ENCODE data around the gene B4GALT2. TPM values are rescaled to one million over a fixed set of nuclear protein-coding genes. Genes with fewer than 3 reads are reported as not detected.

The B4GALT2 gene
- total and polyA plus RNA-seq, 9 of the 15 experiments (the other 6 are each of a cell fraction or from before 2014, with no cell fraction given), result 1.3 to 86.8 (median 43.8) TPM

DNA sequence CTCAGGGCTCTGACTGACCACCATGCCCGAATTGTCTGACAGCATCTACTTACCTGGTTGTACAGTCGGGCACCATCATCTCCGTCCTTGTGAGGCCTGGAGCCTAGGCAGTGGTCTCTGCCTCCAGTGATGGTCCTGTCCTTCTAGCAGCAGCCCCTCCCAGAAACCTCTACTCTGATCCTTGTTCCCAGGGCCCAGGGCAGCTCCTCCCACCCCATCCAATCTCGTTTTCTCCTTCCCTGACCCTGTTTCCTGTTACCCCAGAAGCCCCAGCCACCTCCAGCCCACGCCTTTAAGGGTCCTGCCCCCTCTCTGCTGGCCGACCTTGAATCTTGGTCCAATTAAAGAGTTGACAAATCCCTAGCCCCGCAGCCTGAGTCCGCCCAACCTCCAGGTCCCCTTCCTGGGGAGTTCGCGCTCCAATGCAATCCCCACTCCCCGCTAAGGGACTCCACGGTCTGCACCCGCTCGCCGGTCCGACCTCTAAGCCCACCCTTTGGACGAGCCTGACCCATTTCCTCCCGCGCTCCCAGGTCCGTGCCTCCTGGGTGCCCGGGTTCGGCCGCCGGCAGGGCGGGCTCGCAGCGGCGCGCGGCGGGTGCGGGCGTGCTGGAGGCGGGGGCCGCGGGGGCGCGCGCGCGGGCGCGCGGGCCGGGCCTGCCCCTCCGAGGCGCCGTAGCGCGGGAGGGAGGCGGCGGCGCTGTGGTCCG lies at the start of gene B4GALT2 (continued):
- TF ChIP-seq ZNF121 (CRISPR knock-in tag; conservative IDR thresholded peaks at IDR 0.05), result no peak
- no peak for TF ChIP-seq ETV1 (tag; conservative IDR thresholded peaks at IDR 0.05; ENCODE audit: low read depth)
- no peak for TF ChIP-seq ZNF431 (CRISPR knock-in tag; IDR thresholded peaks at IDR 0.05)
- TF ChIP-seq, protein P1, sequence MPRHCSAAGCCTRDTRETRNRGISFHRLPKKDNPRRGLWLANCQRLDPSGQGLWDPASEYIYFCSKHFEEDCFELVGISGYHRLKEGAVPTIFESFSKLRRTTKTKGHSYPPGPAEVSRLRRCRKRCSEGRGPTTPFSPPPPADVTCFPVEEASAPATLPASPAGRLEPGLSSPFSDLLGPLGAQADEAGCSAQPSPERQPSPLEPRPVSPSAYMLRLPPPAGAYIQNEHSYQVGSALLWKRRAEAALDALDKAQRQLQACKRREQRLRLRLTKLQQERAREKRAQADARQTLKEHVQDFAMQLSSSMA (CRISPR knock-in tag; IDR thresholded peaks at IDR 0.05), result no peak
- no peak for TF ChIP-seq STAT5B (CRISPR knock-in tag; IDR thresholded peaks at IDR 0.05)
- no peak for TF ChIP-seq ERF (CRISPR knock-in tag; IDR thresholded peaks at IDR 0.05)
- no peak for TF ChIP-seq ZNF311 (CRISPR knock-in tag; IDR thresholded peaks at IDR 0.05)
- TF ChIP-seq, protein P2, sequence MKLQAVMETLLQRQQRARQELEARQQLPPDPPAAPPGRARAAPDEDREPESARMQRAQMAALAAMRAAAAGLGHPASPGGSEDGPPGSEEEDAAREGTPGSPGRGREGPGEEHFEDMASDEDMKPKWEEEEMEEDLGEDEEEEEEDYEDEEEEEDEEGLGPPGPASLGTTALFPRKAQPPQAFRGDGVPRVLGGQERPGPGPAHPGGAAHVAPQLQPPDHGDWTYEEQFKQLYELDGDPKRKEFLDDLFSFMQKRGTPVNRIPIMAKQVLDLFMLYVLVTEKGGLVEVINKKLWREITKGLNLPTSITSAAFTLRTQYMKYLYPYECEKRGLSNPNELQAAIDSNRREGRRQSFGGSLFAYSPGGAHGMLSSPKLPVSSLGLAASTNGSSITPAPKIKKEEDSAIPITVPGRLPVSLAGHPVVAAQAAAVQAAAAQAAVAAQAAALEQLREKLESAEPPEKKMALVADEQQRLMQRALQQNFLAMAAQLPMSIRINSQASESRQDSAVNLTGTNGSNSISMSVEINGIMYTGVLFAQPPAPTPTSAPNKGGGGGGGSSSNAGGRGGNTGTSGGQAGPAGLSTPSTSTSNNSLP (IDR thresholded peaks at IDR 0.05; ENCODE audit: borderline replicate concordance, low read depth, low read length), result no peak
- TF ChIP-seq, protein P3, sequence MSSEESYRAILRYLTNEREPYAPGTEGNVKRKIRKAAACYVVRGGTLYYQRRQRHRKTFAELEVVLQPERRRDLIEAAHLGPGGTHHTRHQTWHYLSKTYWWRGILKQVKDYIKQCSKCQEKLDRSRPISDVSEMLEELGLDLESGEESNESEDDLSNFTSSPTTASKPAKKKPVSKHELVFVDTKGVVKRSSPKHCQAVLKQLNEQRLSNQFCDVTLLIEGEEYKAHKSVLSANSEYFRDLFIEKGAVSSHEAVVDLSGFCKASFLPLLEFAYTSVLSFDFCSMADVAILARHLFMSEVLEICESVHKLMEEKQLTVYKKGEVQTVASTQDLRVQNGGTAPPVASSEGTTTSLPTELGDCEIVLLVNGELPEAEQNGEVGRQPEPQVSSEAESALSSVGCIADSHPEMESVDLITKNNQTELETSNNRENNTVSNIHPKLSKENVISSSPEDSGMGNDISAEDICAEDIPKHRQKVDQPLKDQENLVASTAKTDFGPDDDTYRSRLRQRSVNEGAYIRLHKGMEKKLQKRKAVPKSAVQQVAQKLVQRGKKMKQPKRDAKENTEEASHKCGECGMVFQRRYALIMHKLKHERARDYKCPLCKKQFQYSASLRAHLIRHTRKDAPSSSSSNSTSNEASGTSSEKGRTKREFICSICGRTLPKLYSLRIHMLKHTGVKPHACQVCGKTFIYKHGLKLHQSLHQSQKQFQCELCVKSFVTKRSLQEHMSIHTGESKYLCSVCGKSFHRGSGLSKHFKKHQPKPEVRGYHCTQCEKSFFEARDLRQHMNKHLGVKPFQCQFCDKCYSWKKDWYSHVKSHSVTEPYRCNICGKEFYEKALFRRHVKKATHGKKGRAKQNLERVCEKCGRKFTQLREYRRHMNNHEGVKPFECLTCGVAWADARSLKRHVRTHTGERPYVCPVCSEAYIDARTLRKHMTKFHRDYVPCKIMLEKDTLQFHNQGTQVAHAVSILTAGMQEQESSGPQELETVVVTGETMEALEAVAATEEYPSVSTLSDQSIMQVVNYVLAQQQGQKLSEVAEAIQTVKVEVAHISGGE (CRISPR knock-in tag; IDR thresholded peaks at IDR 0.05), result peak in 1 of 3 experiments; percentile 84; a peak in 2 of 6 replicates
- TF ChIP-seq, protein P4, sequence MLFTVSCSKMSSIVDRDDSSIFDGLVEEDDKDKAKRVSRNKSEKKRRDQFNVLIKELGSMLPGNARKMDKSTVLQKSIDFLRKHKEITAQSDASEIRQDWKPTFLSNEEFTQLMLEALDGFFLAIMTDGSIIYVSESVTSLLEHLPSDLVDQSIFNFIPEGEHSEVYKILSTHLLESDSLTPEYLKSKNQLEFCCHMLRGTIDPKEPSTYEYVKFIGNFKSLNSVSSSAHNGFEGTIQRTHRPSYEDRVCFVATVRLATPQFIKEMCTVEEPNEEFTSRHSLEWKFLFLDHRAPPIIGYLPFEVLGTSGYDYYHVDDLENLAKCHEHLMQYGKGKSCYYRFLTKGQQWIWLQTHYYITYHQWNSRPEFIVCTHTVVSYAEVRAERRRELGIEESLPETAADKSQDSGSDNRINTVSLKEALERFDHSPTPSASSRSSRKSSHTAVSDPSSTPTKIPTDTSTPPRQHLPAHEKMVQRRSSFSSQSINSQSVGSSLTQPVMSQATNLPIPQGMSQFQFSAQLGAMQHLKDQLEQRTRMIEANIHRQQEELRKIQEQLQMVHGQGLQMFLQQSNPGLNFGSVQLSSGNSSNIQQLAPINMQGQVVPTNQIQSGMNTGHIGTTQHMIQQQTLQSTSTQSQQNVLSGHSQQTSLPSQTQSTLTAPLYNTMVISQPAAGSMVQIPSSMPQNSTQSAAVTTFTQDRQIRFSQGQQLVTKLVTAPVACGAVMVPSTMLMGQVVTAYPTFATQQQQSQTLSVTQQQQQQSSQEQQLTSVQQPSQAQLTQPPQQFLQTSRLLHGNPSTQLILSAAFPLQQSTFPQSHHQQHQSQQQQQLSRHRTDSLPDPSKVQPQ (CRISPR knock-in tag; IDR thresholded peaks at IDR 0.05; ENCODE audit: borderline replicate concordance), result no peak
- TF ChIP-seq, protein P5, sequence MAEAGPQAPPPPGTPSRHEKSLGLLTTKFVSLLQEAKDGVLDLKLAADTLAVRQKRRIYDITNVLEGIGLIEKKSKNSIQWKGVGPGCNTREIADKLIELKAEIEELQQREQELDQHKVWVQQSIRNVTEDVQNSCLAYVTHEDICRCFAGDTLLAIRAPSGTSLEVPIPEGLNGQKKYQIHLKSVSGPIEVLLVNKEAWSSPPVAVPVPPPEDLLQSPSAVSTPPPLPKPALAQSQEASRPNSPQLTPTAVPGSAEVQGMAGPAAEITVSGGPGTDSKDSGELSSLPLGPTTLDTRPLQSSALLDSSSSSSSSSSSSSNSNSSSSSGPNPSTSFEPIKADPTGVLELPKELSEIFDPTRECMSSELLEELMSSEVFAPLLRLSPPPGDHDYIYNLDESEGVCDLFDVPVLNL (CRISPR knock-in tag; IDR thresholded peaks at IDR 0.05; ENCODE audit: low read depth), result no peak
- TF ChIP-seq MEIS2 (IDR thresholded peaks at IDR 0.05; ENCODE audit: partially characterized antibody), result no peak
- TF ChIP-seq HDGF (IDR thresholded peaks at IDR 0.05), result no peak
- no peak for TF ChIP-seq HSF4 (CRISPR knock-in tag; IDR thresholded peaks at IDR 0.05; ENCODE audit: borderline replicate concordance)
- no peak for TF ChIP-seq TSC22D4 (tag; IDR thresholded peaks at IDR 0.05)
- TF ChIP-seq, protein P6, sequence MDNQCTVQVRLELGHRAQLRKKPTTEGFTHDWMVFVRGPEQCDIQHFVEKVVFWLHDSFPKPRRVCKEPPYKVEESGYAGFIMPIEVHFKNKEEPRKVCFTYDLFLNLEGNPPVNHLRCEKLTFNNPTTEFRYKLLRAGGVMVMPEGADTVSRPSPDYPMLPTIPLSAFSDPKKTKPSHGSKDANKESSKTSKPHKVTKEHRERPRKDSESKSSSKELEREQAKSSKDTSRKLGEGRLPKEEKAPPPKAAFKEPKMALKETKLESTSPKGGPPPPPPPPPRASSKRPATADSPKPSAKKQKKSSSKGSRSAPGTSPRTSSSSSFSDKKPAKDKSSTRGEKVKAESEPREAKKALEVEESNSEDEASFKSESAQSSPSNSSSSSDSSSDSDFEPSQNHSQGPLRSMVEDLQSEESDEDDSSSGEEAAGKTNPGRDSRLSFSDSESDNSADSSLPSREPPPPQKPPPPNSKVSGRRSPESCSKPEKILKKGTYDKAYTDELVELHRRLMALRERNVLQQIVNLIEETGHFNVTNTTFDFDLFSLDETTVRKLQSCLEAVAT (IDR thresholded peaks at IDR 0.05), result no peak

Data from K562 (cell line).